GM18498 (cell line): ENCODE measurements around the gene PLPP4.

Source experiments
- ATAC-seq: cut with Tn5 transposase; IDR thresholded peaks from one replicate; pipeline ENCODE4 v1.9.1; 2021; ENCODE audit warnings: mild to moderate bottlenecking, moderate library complexity; ENCODE audit not compliant: unreplicated experiment

PLPP4 gene

DNA sequence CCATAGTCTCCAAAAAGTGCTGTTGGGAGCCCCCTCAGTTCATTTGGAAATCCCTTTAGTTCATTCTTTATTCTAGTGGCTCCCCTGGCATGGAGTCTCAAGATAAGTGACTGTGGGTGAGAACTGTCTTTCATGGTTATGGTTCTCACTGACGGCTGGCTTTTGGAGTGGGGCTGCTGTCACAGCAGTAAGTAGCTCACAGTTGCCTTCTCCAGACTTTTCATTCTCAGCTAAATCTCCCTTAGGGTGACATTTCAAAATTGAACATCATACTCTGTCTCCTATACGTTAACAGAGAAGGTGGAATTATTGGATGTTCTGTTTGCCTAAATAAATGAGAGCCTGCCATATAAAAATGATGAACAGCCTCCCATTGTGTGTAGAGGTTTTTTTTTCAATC, 58.7 kb downstream of the PLPP4 start:
- no peak for ATAC-seq

DNA sequence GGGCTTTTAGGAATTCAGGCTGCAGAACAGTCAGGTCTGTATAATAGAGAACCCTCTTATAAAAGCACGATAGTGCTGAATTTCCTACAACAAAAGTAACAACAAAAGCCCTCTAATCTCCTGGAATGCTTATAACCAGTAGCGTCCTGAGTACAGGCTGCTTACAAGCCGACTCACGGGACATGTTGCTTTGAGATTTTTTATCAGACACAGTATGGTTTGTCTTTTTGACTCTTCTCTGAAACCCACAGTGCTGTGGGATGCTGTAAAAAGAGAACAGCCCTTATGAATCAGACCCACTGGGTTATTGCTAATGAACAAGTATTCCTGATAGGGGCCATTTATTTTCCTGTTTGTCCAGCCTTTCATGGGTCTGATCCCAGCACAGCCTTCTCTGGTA, 59.4 kb downstream of the PLPP4 start:
- no peak for ATAC-seq

DNA sequence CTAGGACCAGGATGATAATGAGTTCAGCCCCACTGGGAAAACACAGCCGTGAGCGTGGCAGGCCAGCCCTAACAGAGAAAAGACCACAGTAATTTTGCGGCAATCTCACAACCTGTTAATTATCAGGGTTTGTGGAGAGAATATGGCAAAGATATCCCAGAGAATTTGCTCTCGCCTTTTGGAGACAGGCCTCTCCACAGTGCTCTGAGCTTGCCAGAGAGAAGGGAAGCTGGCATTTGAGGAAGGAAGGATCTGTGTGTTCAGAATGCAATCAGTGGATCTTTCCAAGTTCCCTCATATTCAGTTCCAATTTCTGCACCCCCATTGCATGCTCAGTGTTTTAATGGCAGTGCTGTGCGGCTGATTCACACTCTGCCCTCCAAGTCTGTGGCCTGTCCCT, 60.2 kb downstream of the PLPP4 start:
- ATAC-seq = no peak

DNA sequence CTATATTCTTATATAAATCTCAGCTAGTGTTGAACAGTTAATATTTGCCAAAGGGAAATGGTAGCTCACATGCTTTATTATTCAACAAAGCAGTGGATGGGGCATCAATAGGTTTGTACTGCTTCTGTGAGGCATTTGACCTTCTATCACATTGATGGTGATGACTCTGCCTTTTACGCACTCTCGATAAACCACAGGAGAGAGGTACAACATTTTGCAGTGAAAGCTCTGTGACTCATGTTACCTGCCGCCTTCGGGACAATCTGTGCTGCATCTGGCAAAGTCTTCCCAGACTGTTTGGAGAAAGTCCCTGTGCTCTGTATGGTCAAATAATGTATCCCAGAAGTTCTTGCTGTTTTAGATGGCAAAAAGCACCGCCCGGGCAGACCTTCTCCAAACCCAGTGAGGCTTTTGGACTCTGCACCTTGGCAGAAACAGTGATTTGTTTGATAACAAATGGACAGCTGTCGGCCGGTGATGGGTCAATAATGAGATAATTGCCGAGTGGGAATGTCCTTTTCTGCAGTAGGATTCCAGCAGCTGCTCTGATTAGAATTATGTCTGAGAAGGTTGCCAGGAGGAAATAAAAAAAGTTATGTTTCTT, 61.0 kb downstream of the PLPP4 start:
- ATAC-seq = no peak

DNA sequence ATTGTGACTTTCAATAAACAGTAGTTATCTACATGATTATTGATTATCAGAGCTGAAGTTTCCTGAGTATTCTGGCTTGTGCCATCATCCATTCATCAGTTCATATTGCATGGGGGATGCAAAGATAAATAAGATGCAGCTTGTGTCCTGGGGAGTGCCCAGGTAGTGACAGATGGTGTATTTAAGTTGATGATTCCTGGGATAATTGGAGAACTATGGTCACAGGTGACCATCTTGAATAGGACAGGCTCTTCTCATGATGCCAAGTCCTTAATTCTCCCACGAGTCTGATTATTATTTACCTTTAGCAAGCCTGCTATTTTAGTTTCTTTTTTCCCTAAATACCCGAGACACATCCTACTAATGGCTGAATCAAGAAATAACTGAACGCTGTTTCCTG, 64.9 kb downstream of the PLPP4 start:
- no peak for ATAC-seq

DNA sequence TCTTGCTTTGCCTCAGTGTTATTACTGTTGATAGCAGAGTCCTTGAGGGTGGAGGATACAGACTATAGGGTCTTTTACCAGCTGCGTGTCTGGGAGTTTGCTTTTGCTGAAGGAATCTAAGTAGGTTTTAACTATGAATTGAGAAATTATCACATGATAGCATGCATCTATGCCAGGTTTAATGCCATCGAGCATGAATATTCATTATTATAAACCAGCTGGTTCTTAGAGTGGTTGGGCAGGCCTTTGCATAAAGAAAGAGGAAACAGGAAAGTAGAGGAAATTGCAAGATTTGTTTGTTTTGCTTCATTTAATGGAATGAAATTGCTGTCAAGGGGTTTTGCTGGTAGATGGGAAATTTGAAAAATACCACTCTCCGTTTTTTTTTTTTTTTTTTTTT, 70.7 kb downstream of the PLPP4 start:
- no peak for ATAC-seq

DNA sequence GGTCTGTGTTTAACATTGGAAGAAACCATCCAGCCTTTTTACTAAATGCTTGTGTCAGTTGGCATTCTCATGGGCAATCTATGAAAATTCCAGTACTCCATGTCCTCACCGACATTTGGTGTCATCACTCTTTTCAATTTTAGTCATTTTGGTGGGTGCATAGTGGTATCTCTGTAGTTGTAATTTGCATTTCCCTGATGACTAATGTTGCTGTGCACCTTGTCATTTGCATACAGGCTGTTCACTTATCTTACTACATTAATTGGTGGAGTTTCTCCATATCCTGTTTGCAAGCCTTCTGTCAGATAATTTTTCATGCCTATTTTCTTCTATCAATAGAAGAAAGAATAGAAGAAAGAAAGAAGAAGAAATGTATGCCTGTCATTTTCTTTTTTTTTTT, 73.7 kb downstream of the PLPP4 start:
- ATAC-seq = no peak

DNA sequence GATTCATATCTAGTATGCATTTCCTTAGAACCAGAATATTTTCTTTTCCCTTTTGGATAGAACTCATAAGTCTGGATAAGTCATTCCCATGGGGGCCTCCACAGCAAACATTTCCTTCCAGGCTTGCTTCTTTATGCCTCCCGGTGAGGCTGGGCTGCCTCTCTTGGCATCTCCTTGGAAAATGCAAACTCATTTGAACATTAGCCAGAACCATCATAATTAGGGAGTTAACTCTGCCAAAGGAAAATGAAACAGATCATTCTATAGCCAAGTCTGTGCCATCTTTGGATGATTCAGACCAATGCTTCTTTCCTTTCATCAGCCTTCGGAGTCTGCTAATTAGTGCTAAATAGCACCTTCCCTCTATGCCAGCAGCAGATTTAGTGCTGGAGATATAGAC, 81.1 kb downstream of the PLPP4 start:
- ATAC-seq = no peak

DNA sequence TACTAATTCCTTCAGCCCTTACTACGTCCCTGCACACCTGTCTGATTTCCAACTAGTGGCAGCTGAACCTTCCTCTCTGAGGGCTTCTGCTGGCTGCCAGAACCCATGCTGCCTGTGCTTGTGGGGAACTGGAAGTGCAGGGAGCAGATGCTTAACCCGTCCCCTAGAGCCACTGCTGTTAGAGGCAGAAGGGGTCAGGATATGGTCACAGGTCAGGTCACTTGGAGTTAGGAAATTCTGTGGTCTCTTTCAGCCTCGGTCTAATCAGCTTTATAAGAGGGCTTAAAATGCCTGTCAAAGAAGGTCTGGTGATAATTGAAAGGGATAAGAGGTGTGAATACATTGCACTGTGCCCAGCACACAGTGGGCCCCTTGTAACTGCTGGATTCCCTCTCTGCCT, 82.0 kb downstream of the PLPP4 start:
- ATAC-seq = no peak

DNA sequence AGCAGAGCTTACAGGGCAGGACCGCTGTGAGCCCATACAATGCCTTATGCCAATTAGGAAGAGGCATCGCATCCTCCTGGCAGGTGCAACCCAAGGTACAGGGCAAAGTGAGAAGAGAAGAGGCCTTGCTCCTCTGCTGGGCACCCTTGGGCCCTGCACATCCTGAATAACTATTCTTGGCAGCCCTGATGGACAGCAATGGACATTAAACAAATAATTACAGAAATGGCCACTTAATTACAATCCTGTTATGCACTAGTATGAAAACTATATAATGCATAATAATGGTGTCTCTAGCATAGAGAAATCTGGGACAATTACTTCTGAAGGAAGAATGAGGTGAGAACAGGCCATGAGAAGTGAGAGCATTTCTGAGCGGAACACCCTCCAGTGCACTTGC, 83.5 kb downstream of the PLPP4 start:
- no peak for ATAC-seq

DNA sequence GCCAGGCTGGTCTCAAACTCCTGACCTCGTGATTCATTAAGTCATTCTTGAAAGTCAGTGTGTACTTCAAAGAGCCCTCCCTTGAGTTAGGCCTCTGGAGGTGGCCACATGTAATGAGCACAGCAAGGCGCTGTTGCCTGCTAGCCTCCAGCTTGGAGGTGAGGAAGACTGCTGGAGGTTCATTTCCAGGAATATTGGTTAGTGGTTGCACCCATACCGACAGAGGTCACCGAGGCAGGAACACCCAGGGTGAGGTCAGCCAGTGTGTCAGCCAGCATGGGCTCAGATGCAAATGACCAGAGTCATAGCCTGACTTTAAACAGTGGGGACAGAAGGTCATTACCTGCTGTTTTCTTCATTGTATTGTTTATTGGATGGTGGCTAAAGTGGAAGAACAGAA, 85.0 kb downstream of the PLPP4 start:
- ATAC-seq = no peak

DNA sequence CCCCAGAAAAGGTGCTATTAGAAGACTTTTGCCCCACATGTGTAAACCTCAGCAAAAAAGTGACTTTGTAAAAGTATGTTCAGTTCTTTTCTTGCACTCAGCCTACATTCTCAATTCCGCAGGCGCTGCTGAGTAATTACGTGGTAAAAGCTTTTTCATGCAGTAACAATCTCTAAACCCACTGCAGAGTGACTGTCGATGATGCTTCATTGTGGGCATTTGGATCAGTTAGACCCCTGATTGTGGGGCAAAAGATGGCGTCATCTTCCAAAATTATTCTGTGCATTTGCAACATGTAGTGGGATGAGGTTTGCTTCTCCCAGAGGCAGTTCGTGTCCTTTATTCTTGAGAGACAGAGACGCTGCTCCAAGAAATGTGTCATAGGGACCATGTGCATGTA, 85.6 kb downstream of the PLPP4 start:
- ATAC-seq = no peak

DNA sequence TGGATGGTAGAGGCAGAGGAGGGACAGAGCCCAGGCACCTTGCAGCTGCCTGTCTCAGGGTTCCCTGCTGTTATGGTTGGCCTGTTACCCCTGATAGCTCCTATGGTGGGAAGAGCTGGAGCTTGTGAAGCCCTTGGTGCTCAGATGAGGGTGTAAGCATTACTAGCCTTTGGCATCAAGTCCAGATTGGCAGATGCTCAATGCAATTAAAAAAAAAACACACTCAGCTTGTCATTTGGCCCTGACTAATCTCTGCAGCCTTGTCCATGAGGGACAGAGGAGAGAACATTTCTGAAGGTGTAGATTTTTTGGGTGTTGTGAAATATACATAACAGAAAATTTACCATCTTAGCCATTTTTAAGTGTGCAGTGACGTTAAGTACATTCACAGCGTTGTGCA, 86.3 kb downstream of the PLPP4 start:
- no peak for ATAC-seq

DNA sequence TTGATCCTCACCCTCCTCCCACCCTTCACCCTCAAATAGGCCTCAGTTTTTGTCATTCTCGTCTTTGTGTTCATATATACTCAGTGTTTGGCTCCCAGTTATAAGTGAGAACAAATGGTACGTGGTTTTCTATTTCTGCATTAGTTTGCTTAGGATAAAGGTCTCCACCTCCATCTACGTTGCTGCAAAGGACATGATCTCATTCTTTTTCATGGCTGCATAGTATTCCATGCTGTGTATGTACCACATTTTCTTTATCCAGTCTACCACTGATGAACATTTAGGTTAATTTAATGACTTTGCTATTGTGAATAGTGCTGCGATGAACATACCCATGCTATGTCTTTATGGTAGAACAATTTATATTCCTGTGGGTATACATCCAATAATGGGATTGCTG, 91.2 kb downstream of the PLPP4 start:
- no peak for ATAC-seq

DNA sequence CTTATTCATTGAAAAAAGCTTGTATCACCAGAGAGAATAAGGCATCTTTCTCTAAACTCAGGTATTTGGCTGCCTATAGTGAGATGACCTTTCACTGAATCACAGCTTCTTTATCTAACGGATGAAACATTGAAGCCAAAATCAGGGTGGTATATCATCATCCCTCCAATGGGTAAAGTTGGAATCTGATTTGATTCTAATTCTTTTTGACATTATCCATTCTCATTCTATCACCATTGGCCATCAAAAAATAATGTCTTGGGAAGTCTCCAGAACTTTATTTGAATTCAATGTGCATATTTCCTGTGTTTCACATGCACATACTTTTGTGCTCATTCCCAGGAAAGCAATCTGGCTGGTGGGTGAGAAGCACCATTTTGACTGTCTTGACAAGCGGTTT, 95.2 kb downstream of the PLPP4 start:
- no peak for ATAC-seq

DNA sequence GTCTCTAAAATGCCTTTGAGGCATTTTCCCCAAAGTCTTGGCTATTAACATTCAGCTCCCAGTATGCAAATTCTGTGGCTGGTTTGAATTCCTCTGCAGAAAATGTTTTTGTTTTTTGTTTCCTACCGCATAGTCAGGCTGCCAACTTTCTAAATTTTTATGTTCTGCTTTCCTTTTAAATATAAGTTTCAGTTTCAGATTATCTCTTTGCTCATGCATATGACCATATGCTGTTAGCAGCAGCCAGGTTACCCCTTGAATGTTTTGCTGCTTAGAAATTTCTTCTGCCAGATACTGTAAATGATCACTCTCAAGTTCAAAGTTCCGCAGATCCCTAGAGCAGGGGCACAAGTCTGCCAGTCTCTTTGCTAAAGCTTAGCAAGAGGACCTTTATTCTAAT, 96.9 kb downstream of the PLPP4 start:
- ATAC-seq = no peak

DNA sequence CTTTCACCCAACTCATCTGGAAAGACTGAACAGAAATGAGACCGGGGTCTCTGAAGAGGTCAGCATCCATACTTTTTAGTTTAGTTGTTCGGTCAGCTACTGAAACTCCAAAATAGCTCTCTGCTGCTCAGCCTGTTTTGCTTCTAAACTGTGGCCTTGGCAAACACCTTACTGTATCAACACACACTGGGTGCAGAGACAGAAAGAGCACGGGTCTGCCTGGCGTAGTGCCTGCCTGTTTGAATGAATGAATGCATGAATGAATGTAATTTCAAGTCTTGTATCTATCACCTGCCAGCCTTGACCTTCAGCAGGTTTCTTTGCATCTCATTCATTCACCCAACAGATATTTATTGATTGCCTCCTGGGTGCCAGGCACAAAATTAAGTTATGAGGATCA, 98.4 kb downstream of the PLPP4 start:
- ATAC-seq = no peak

DNA sequence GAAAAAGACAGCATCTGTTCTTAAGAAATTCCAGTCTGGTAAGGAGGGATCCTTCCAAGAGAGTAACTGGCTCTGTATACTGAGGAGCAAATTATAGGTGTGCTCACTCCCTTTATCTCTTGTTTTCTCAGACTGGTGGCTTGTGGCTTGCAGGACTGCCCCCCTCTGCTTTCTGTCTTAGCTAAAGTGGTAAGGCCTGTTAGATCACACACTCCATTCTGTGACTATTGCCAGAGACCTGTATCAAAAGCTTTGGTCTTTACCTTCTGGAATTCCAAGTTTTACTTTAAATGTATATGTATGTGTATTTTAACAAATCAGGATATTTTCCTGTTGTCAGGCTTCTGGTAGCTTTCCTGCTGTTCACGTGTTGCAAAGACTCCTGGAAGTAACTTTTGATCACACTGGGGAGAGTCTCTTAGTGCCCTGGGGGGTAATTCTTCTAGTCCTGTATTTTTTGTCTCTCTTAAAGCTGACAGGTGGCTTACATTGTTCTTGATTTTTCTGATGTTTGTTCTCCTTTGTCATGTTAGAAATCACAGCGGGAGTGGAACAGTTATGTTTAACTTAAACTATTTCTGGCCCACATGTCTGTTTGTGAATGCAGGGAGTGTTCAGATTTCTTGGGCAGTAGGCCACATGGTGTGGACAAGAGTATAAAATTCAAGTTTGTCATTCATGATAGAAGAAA, 99.0 kb downstream of the PLPP4 start:
- ATAC-seq = no peak

DNA sequence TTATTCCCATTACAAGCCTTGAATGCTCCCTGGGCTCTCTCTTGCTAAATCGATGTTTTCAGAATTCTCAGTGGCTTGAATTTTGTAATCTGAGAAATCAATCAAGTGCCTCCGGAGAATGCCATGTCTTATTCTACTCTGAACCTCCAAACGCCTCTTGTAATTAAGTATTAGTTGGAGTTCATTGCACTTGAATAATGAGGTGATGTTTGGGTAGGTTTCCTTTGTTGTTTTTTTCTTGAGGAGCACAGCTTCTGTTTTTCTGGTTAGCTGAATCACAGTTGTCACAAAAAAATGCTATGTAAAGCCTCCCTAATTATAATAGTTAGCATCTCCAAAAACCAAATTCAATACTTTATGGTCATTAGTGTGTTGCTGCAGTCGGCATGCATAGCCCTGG, 100.3 kb downstream of the PLPP4 start:
- ATAC-seq = no peak

DNA sequence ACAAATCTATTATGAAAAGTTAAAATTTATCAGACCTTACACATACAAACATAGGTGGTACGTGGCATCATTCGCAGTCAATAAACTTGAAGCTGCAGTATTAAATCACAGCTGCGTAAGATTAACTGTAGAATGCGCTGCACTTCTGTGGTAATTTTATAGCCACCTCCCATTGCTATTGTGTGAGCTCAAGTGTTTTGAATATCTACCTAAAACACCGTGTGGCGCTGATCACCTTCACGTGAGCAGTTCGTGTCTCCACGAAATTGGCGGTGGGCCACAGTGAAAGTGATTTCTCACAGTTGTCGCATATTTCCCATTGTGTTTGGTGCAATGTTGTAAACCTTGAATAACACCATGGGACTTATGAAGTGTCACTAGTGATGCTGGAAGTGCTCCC, 102.8 kb downstream of the PLPP4 start:
- no peak for ATAC-seq

DNA sequence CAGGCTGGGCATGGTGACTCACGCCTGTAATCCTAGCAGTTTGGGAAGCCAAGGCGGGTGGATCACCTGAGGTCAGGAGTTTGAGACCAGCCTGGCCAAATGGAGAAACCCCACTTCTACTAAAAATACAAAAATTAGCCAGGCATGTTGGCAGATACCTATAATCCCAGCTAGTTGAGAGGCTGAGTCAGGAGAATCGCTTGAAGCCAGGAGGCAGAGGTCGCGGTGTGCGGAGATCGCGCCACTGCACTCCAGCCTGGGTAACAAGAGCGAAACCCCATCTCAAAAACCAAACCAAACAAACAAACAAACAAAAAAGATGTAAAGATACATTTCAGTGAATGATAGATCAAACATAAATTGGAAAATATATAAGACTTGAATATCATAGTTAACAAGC, 105.9 kb downstream of the PLPP4 start:
- ATAC-seq = no peak

DNA sequence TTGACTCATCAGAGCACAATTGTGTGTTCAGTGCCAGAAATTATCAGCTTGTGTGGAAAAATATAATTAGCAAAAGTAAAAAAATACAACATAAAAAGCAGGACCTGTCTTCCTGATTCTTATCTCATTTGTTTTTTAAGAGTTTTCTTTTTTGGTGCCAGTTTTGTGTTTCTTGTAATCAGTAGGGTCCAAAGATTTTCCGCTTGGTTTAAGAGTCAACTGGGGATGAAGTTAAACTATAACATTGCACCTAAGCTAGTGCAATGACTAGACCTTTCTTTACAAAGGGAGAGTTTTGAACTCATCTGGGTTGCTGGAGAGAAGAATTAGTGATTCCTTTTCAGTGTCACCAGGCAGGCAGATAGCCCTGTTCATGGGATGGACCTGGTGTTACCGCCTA, 113.4 kb downstream of the PLPP4 start:
- ATAC-seq = no peak

DNA sequence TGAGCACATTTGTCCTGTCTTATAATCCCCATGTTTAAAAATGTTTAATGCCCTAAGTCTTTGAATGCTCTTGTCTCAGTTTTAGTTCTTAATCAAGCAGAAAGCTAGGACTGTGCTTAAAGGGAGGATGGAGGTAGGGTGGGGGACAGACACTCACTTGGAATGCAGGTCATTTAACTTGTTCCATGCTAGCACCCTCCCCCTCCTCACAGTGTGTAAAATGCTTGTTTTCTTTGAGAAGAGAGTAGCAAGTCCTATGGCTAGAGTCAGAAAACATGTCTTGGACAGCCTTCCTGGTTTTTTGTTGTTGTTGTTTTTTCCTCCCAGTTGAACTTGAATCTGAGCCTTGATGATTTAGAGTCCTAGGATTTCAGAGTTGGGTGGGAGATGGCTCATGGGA, 114.2 kb downstream of the PLPP4 start:
- ATAC-seq = no peak
